OCI-LY3 (cell line): ENCODE data around the gene F8.
"Not testable (repeated sequence)": the region's sequence is repeated elsewhere in the genome, so short reads cannot be mapped to it uniquely, and the experiment has no call there.

Experiments
- H2AFZ ChIP-seq: fragments of 200-600, 300-600 bp; shearing (Covaris generic); 2 replicates; pipeline ENCODE4 v1.6.0; 2014; ENCODE audit warnings: antibody characterized with exemption, low read depth, low read length
- H3K27ac ChIP-seq: fragments of 200-600, 300-600 bp; sonication (generic); 2 replicates; pipeline ENCODE4 v1.5.1; 2014; ENCODE audit warnings: mild to moderate bottlenecking, low read length, moderate library complexity, mixed read lengths
- H3K27me3 ChIP-seq: fragments of 200-600, 300-600 bp; sonication (generic); 2 replicates; pipeline ENCODE4 v1.6.1; 2014; ENCODE audit warnings: low read depth, low read length, mixed read lengths
- H3K36me3 ChIP-seq: fragments of 200-600, 300-600 bp; sonication (generic); replicated peaks from 2 replicates; pipeline ENCODE3; 2014; ENCODE audit warnings: low read depth, low read length, mixed read lengths
- H3K4me1 ChIP-seq: fragments of 300-600, 200-600 bp; sonication (generic); 2 replicates; pipeline ENCODE4 v1.6.1; 2014; ENCODE audit warnings: low read length, mixed read lengths
- H3K4me2 ChIP-seq: fragments of 200-600, 300-600 bp; sonication (generic); 2 replicates; pipeline ENCODE4 v1.6.1; 2014; ENCODE audit warnings: low read length, mixed read lengths
- H3K4me3 ChIP-seq: fragments of 300-600, 200-600 bp; sonication (generic); 2 replicates; pipeline ENCODE4 v1.5.1; 2014; ENCODE audit warnings: antibody characterized with exemption, mild to moderate bottlenecking, low read length, moderate library complexity
- H3K79me2 ChIP-seq: fragments of 300-600, 200-600 bp; shearing (Covaris generic); 2 replicates; pipeline ENCODE4 v1.6.1; 2014; ENCODE audit warnings: mild to moderate bottlenecking, low read length, mixed read lengths
- H3K9ac ChIP-seq: fragments of 300-600, 200-600 bp; shearing (Covaris generic); 2 replicates; pipeline ENCODE4 v1.6.0; 2014; ENCODE audit warnings: mild to moderate bottlenecking, low read length, moderate library complexity
- H3K9me3 ChIP-seq: fragments of 200-600, 300-600 bp; shearing (Covaris generic); 2 replicates; pipeline ENCODE4 v1.6.1; 2014; ENCODE audit warnings: low read length, mixed read lengths; ENCODE audit not compliant: insufficient read depth
- H4K20me1 ChIP-seq: fragments of 200-600, 300-600 bp; sonication (generic); 2 replicates; pipeline ENCODE4 v1.6.1; 2016; ENCODE audit warnings: low read length, mixed read lengths; ENCODE audit not compliant: insufficient read depth
- CTCF ChIP-seq: fragments of 200-600, 300-600 bp; sonication (generic); IDR thresholded peaks from 2 replicates; pipeline ENCODE4 v1.5.1; 2014; ENCODE audit warnings: antibody characterized with exemption, low read length, low read depth
- EZH2phosphoT487 ChIP-seq: fragments of 200-600 bp; shearing (Covaris generic); IDR thresholded peaks from 2 replicates; pipeline ENCODE4 v1.6.1; 2018; ENCODE audit warnings: antibody characterized with exemption, mixed run types, low read depth

Gene F8

GRCh38 chrX:154821523-154821922, 201.0 kb downstream of the F8 start:
- peaks cover 55% of the 10 kb centered on the region for H3K4me1 ChIP-seq
- no peaks in the 10 kb centered on the region for H3K36me3 ChIP-seq
- no peaks in the 10 kb centered on the region for H3K9me3 ChIP-seq
- no peak for TF ChIP-seq EZH2phosphoT487
- no peak for TF ChIP-seq CTCF
- no peak overlapping the region for H3K9ac ChIP-seq
- no peak overlapping the region for H3K4me3 ChIP-seq
- H2AFZ ChIP-seq, result no peak overlapping the region
- no peak overlapping the region for H3K4me2 ChIP-seq
- H3K79me2 ChIP-seq, result no peaks in the 10 kb centered on the region
- H3K27me3 ChIP-seq, result no peaks in the 10 kb centered on the region
- H3K27ac ChIP-seq, result 0 out of 2 replicates have a peak overlapping the region, but pooled peaks have one; percentile 60
- H4K20me1 ChIP-seq, result no peaks in the 10 kb centered on the region

GRCh38 chrX:154819771-154820341, 202.7 kb downstream of the F8 start:
- peak overlapping the region; percentile 99 for H3K4me2 ChIP-seq
- peak overlapping the region; percentile 96 for H3K27ac ChIP-seq

GRCh38 chrX:154818916-154819770, 203.4 kb downstream of the F8 start:
- H3K4me3 ChIP-seq, result peak overlapping the region; percentile 73
- no peaks in the 10 kb centered on the region for H3K9me3 ChIP-seq
- no peaks in the 10 kb centered on the region for H3K79me2 ChIP-seq
- H3K27me3 ChIP-seq, result no peaks in the 10 kb centered on the region
- peak overlapping the region; percentile 96 for H3K27ac ChIP-seq
- H4K20me1 ChIP-seq, result no peaks in the 10 kb centered on the region
- TF ChIP-seq CTCF (no peak), EZH2phosphoT487 (no peak)
- H3K9ac ChIP-seq, result peak overlapping the region; percentile 74
- H3K4me2 ChIP-seq, result peak overlapping the region; percentile 99
- peak overlapping the region; percentile 92 for H2AFZ ChIP-seq
- H3K4me1 ChIP-seq, result peaks cover 50% of the 10 kb centered on the region
- H3K36me3 ChIP-seq, result no peaks in the 10 kb centered on the region

More at GRCh38 chrX:154819771-154820341, 202.7 kb downstream of the F8 start:
- H3K36me3 ChIP-seq, result no peaks in the 10 kb centered on the region
- peaks cover 50% of the 10 kb centered on the region for H3K4me1 ChIP-seq
- no peaks in the 10 kb centered on the region for H3K9me3 ChIP-seq
- H3K79me2 ChIP-seq, result no peaks in the 10 kb centered on the region
- TF ChIP-seq CTCF (no peak), EZH2phosphoT487 (no peak)
- no peaks in the 10 kb centered on the region for H4K20me1 ChIP-seq
- H3K4me3 ChIP-seq, result peak overlapping the region; percentile 73
- no peaks in the 10 kb centered on the region for H3K27me3 ChIP-seq
- H2AFZ ChIP-seq, result peak overlapping the region; percentile 92; the same call in 1 of the 2 replicates
- peak overlapping the region; percentile 74 for H3K9ac ChIP-seq

GRCh38 chrX:154817048-154817618, 205.4 kb downstream of the F8 start:
- not testable (repeated sequence) for H3K79me2 ChIP-seq, H3K36me3 ChIP-seq, H4K20me1 ChIP-seq, H3K9ac ChIP-seq, H3K9me3 ChIP-seq, H3K4me2 ChIP-seq, H3K4me3 ChIP-seq, H3K27me3 ChIP-seq, H2AFZ ChIP-seq, H3K27ac ChIP-seq
- H3K4me1 ChIP-seq, result peaks cover 34% of the 10 kb centered on the region

GRCh38 chrX:154816326-154816898, 206.1 kb downstream of the F8 start:
- not testable (repeated sequence) for H4K20me1 ChIP-seq, H3K36me3 ChIP-seq, H3K9ac ChIP-seq, H3K27me3 ChIP-seq, H3K27ac ChIP-seq, H3K9me3 ChIP-seq, H3K4me2 ChIP-seq, H2AFZ ChIP-seq, H3K4me3 ChIP-seq, H3K79me2 ChIP-seq
- H3K4me1 ChIP-seq, result peaks cover 27% of the 10 kb centered on the region
